GM12878 (cell line): Measurements from ENCODE around the gene DCK. TPM values are rescaled to one million over a fixed set of nuclear protein-coding genes. Genes with fewer than 3 reads are reported as not detected.

Source experiments
- ATAC-seq: fragments of 200-7000 bp; cut with Tn5 transposase; 3 replicates; pipeline ENCODE4 v1.9.1; 2020; ENCODE audit warnings: mild to moderate bottlenecking, moderate library complexity
- BruUV-seq: library from RNA; stranded (reverse); fragments of 400-500 nt; replicated peaks from 2 replicates; lab custom pipeline; 2021; lab: Mats Ljungman, UMichigan
- CTCF ChIA-PET: fragments of 300-600 bp; sonication (Branson Sonifier 250); formaldehyde crosslinking; extraction: SDS; loops from one replicate; lab custom pipeline; 2021; ENCODE audit warnings: inconsistent platforms; lab: Yijun Ruan, JAX
- POLR2A ChIA-PET: fragments of 350-600 bp; formaldehyde crosslinking; extraction: SDS; loops from one replicate; lab custom pipeline; 2021; ENCODE audit warnings: inconsistent platforms; lab: Charles Lee
- RAD21 ChIA-PET: fragments of 300-600 bp; sonication (Branson Sonifier 250); formaldehyde crosslinking; loops from one replicate; lab custom pipeline; 2023; ENCODE audit warnings: antibody characterized with exemption; ENCODE audit not compliant: unreplicated experiment; lab: Charles Lee
- SMC1A ChIA-PET: fragments of 300-600 bp; sonication (Branson Sonifier 250); formaldehyde crosslinking; loops from one replicate; lab custom pipeline; 2023; ENCODE audit not compliant: unreplicated experiment, uncharacterized antibody; lab: Charles Lee
- DNase-seq: peaks from one replicate; pipeline ENCODE4 v3.0.0-alpha.2; 2011; ENCODE audit warnings: low read depth, low spot score
- FAIRE-seq: peaks from 3 replicates; lab custom pipeline; 2011; peaks lifted over from hg19 to GRCh38; lab: Jason Lieb, UNC
- H2AFZ ChIP-seq: 2 replicates; pipeline ENCODE4 v1.6.0; 2011; ENCODE audit warnings: low read depth, low read length, control low read depth; ENCODE audit not compliant: control insufficient read depth
- H3K27ac ChIP-seq: 2 replicates; pipeline ENCODE4 v1.5.1; 2011; ENCODE audit warnings: control low read depth; ENCODE audit not compliant: control insufficient read depth, insufficient read depth
- H3K27me3 ChIP-seq, 2 experiments: replicated peaks in 1 of 2; 2 replicates each; pipeline versions ENCODE4 v1.6.0 to v1.6.1; 2011; ENCODE audit warnings: low read length in 1 of 2; ENCODE audit not compliant: control insufficient read depth in 2 of 2, insufficient read depth in 2 of 2
- H3K36me3 ChIP-seq, 2 experiments: 2 replicates each; pipeline ENCODE4 v1.5.1; 2011; ENCODE audit warnings: low read length in 1 of 2; ENCODE audit not compliant: control insufficient read depth in 2 of 2, insufficient read depth in 2 of 2
- H3K4me1 ChIP-seq: 2 replicates; pipeline ENCODE4 v1.6.1; 2011; ENCODE audit warnings: mild to moderate bottlenecking, low read length, moderate library complexity, mixed read lengths; ENCODE audit not compliant: control insufficient read depth, insufficient read depth
- H3K4me2 ChIP-seq: 2 replicates; pipeline ENCODE4 v1.6.0; 2011; ENCODE audit warnings: control low read depth; ENCODE audit not compliant: control insufficient read depth, insufficient read depth
- H3K4me3 ChIP-seq: fragments of 200-600 bp; sonication (generic); 2 replicates; pipeline ENCODE4 v1.5.1; 2016
- H3K79me2 ChIP-seq: 2 replicates; pipeline ENCODE4 v1.6.0; 2011; ENCODE audit warnings: low read length; ENCODE audit not compliant: control insufficient read depth, insufficient read depth
- H3K9ac ChIP-seq: 2 replicates; pipeline ENCODE4 v1.8.0; 2011; ENCODE audit warnings: low read length, control low read depth, mixed read lengths; ENCODE audit not compliant: control insufficient read depth, insufficient read depth
- H3K9me3 ChIP-seq: replicated peaks from 3 replicates; pipeline ENCODE4 v1.5.1; 2011; ENCODE audit warnings: mild to moderate bottlenecking, low read length; ENCODE audit not compliant: control insufficient read depth, insufficient read depth
- H4K20me1 ChIP-seq: 2 replicates; pipeline ENCODE4 v1.6.0; 2011; ENCODE audit not compliant: control insufficient read depth, insufficient read depth
- BCL3 ChIP-seq: IDR thresholded peaks from 2 replicates; pipeline ENCODE4 v1.6.1; 2011; ENCODE audit warnings: borderline replicate concordance, low read depth, mild to moderate bottlenecking, moderate library complexity, low read length; ENCODE audit not compliant: insufficient read depth, poor library complexity, severe bottlenecking
- HDAC2 ChIP-seq: fragments of 200-600 bp; sonication (generic); IDR thresholded peaks from 2 replicates; pipeline ENCODE4 v1.6.1; 2017
- NFXL1 ChIP-seq: fragments of 450-650 bp; IDR thresholded peaks from 2 replicates; pipeline ENCODE4 v1.6.1; 2017; ENCODE audit warnings: antibody characterized with exemption, mild to moderate bottlenecking, borderline replicate concordance
- PKNOX1 ChIP-seq: fragments of 450-650 bp; IDR thresholded peaks from 2 replicates; pipeline ENCODE4 v1.6.1; 2016; ENCODE audit warnings: mild to moderate bottlenecking
- POLR2AphosphoS2 ChIP-seq: IDR thresholded peaks from 2 replicates; pipeline ENCODE4 v1.6.1; 2011; ENCODE audit warnings: low read depth, mild to moderate bottlenecking, low read length, improper control_type of control experiment, moderate library complexity
- SMC3 ChIP-seq: IDR thresholded peaks from 2 replicates; pipeline ENCODE4 v1.6.1; 2011; ENCODE audit warnings: low read length, improper control_type of control experiment, borderline replicate concordance
- STAT1 ChIP-seq: fragments of 450-650 bp; conservative IDR thresholded peaks from 2 replicates; pipeline ENCODE4 v1.6.1; 2014; ENCODE audit warnings: antibody characterized with exemption, mild to moderate bottlenecking
- TBL1XR1 ChIP-seq: IDR thresholded peaks from 2 replicates; pipeline ENCODE4 v1.6.1; 2012; ENCODE audit warnings: low read depth, low read length, improper control_type of control experiment
- ZNF622 ChIP-seq: fragments of 450-650 bp; IDR thresholded peaks from 2 replicates; pipeline ENCODE4 v1.6.1; 2017; ENCODE audit warnings: mild to moderate bottlenecking, inconsistent platforms
- WGBS: methylation state at CpG from one replicate; pipeline ENCODE4 v1.1.6; 2016; ENCODE audit warnings: low lambda C conversion rate; ENCODE audit not compliant: insufficient replicate concordance, insufficient coverage; ENCODE audit errors: missing lambda C conversion rate; 5-methylcytosine and 5-hydroxymethylcytosine counted together
- in situ Hi-C: fragments of 300-500 bp; cut with MboI; formaldehyde crosslinking; loops from 9 replicates; pipeline ENCODE4 v1.14.3; 2018; ENCODE audit warnings: mixed read lengths
- intact Hi-C: fragments of 100-400 bp; cut with micrococcal nuclease; formaldehyde crosslinking; loops from one replicate; pipeline ENCODE4 v1.14.2; 2022; ENCODE audit not compliant: unreplicated experiment
- polyA plus RNA-seq, 11 experiments: library from polyadenylated mRNA; depleted of rRNA in 4 of 11; unstranded in 6 of 11; stranded (reverse) in 5 of 11; fragments of >200 nt; fragmentation: Nextera tagmentation in 4 of 11; fragmentation: Illumina TruSeq in 1 of 11; extraction: Ambion mirVana in 4 of 11; extraction: Trizol in 1 of 11; gene quantifications; 1 replicate in 1 of 11; 2 replicates in 10 of 11; pipeline versions ENCODE4 v1.2.1 to v1.2.3, GENCODE V29; 2011 to 2016; ENCODE audit warnings: inconsistent platforms in 2 of 11, missing spikeins in 2 of 11, low read depth in 1 of 11
- total RNA-seq, 4 experiments: library from RNA; depleted of rRNA in 3 of 4; stranded (reverse); fragments of >200 nt in 3 of 4; fragmentation: Illumina TruSeq in 1 of 4; extraction: Trizol in 1 of 4; gene quantifications; 2 replicates each; pipeline versions ENCODE4 v1.2.1 to v1.2.3, GENCODE V29; 2013 to 2021

The DCK gene
- total and polyA plus RNA-seq, 10 of the 15 experiments (the other 5 are each of a cell fraction or from before 2014, with no cell fraction given): 20.0 to 69.4 (median 26.2) TPM

- TF ChIP-seq BCL3: no peak
- no peak for TF ChIP-seq SMC3
- no peak for TF ChIP-seq STAT1
- no peak for TF ChIP-seq NFXL1
- no peak for TF ChIP-seq TBL1XR1
- TF ChIP-seq PKNOX1: no peak
Measured at GRCh38 chr4:70956549-70957210, 36.8 kb upstream of the DCK start (continued).

GRCh38 chr4:70958681-70959080 is 34.8 kb upstream of the DCK start:
- Histone ChIP-seq H3K4me1 (no peaks in the 10 kb centered on the region), H4K20me1 (no peaks in the 10 kb centered on the region), H3K27ac (no peak overlapping the region), H3K27me3 (no peaks in the 10 kb centered on the region), H3K36me3 (no peaks in the 10 kb centered on the region; a peak in 1 of 4 replicates), H3K4me3 (no peak overlapping the region), H2AFZ (no peak overlapping the region), H3K79me2 (no peaks in the 10 kb centered on the region), H3K9me3 (no peaks in the 10 kb centered on the region), H3K4me2 (no peak overlapping the region), H3K9ac (no peak overlapping the region)
- FAIRE-seq (no peak), ATAC-seq (no peak), DNase-seq (no peak)
- TF ChIP-seq POLR2AphosphoS2 (no peak), ZNF622 (no peak), HDAC2 (no peak)
- ChIA-PET CTCF (interaction anchor here (1.5 kb wide), 1 partner anchor 10 kb away, joined by 4 read pairs; no protein-coding TSS in a partner anchor), RAD21 (no interaction called here), SMC1A (interaction anchor here (0.8 to 3.1 kb wide), 9 partner anchors 8 to 116 kb away, joined by 3 to 8 read pairs (median 4); partner anchors contain the start of gene DCK), POLR2A (no interaction called here)
- intact Hi-C loops (no loop called here), in situ Hi-C loops (no loop called here)
- no TSS peak for BruUV-seq
- 93% methylated on average over 3 of the region's 3 CpGs for WGBS
